HAP-1 (cell line): Measurements from ENCODE around the gene ACOT7.

Experiments
- DNase-seq, 2 experiments: peaks; one replicate each; pipeline ENCODE4 v3.0.0-alpha.2; 2016 to 2020; ENCODE audit warnings: low spot score in 2 of 2
- H3K27me3 ChIP-seq: fragments of 250-450 bp; sonication (Bioruptor Pico); 2 replicates; pipeline ENCODE4 v1.5.1; 2020; ENCODE audit warnings: low read depth, mild to moderate bottlenecking, moderate library complexity
- H3K36me3 ChIP-seq: fragments of 250-450 bp; sonication (Bioruptor Pico); replicated peaks from 2 replicates; pipeline ENCODE4 v1.5.1; 2020; ENCODE audit warnings: mild to moderate bottlenecking
- H3K4me1 ChIP-seq: fragments of 250-450 bp; sonication (Bioruptor Pico); 2 replicates; pipeline ENCODE4 v1.5.1; 2020; ENCODE audit warnings: mild to moderate bottlenecking
- H3K4me3 ChIP-seq: fragments of 250-450 bp; sonication (Bioruptor Pico); 2 replicates; pipeline ENCODE4 v1.5.1; 2020; ENCODE audit warnings: mild to moderate bottlenecking, moderate library complexity
- H3K9me3 ChIP-seq: fragments of 250-450 bp; sonication (Bioruptor Pico); 2 replicates; pipeline ENCODE4 v1.5.1; 2020; ENCODE audit warnings: mild to moderate bottlenecking, moderate library complexity
- in situ Hi-C: fragments of 300-500 bp; cut with MboI; formaldehyde crosslinking; loops from 3 replicates; pipeline ENCODE4 v1.14.3; 2020; ENCODE audit warnings: low sequenced_read_pairs, inconsistent platforms, mixed read lengths

The ACOT7 gene

GRCh38 chr1:6263716-6264115 lies 129.9 kb downstream of the ACOT7 start:
- Histone ChIP-seq H3K4me1 (peaks cover 4% of the 10 kb centered on the region), H3K27me3 (no peaks in the 10 kb centered on the region), H3K4me3 (no peak overlapping the region), H3K36me3 (no peaks in the 10 kb centered on the region; the same call in 1 of the 2 replicates), H3K9me3 (no peaks in the 10 kb centered on the region)
- DNase-seq = no peak
- in situ Hi-C loops = no loop called here

DNA sequence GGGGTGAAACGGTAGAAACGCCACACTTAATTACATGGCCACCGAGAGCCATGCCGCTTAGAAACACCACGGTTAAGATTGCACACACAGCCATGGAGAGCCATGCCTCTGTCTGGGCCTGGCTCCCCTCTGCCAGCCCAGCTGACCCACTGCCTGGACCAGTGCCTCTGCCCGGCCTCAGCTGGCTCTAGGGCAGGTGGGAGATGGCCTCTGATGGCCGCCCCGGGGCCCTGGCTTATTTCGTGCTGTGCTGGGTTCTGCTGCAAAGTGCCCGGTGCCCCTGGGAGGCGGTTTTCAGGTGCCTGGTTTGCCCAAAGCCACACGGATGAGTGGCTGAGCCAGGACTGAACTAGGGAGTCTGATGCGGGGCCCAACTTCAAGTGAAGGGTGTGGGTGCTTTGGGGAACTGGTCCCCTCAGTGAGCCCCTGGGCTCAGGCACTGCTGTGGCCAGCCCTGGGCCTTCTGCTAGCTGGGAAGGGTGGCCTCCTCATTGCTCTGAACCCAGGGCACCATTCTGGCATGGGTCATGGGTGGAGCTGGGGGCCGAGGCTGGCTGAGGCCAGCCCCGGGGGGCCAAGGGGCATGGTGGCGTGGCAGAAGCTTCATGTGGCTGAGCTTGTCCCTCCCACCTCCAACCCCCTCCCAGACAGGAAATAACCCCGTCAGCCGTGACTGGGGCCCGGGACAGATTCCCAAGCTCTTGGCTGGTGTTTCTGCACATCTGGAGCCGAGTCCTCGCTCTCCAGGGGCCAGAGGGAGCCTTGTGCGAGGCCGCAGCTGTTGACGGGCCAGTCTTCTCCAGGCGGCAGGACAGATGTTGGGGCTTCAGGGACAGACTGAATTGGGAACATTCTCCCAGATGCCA lies 130.8 kb downstream of the ACOT7 start:
- H3K4me1 ChIP-seq = peaks cover 4% of the 10 kb centered on the region
- no peaks in the 10 kb centered on the region; the same call in 1 of the 2 replicates for H3K36me3 ChIP-seq
- H3K27me3 ChIP-seq = no peaks in the 10 kb centered on the region
- DNase-seq = no peak
- in situ Hi-C loops = no loop called here
- H3K4me3 ChIP-seq = no peak overlapping the region
- H3K9me3 ChIP-seq = no peaks in the 10 kb centered on the region

DNA sequence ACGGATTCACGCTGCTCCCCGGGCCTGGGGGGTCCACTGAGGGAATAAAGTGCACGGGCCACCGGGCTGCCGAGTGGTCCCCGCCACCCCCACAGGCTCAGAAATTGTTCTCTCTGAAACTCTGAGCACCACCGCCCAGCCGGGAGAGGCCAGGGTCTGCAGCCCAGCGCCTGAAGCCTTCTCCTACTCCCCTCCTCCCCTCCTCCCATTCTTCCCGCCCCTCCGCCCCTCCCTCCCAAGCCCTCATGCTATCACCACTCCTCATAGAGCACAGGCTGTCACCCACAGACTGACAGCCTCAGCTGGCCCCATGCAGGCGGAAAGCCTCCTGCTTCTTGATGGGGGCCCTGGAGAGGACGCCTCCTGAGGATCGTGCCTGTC lies 132.0 kb downstream of the ACOT7 start:
- Histone ChIP-seq H3K9me3 (no peaks in the 10 kb centered on the region), H3K4me1 (peaks cover 4% of the 10 kb centered on the region), H3K36me3 (no peaks in the 10 kb centered on the region; the same call in 1 of the 2 replicates), H3K4me3 (peak overlapping the region; percentile 24; the same call in 1 of the 2 replicates), H3K27me3 (no peaks in the 10 kb centered on the region)
- peak in 1 of 2 experiments; percentile 46 for DNase-seq
- in situ Hi-C loops = no loop called here

- peak in 1 of 2 experiments; percentile 57 for DNase-seq
- no peaks in the 10 kb centered on the region; the same call in 1 of the 2 replicates for H3K36me3 ChIP-seq
- no peaks in the 10 kb centered on the region for H3K27me3 ChIP-seq
- H3K9me3 ChIP-seq = no peaks in the 10 kb centered on the region
- H3K4me1 ChIP-seq = peaks cover 4% of the 10 kb centered on the region
- in situ Hi-C loops = no loop called here
- H3K4me3 ChIP-seq = peak within 1 kb of the TSS; percentile 53
Observed at GRCh38 chr1:6260961-6261614, 132.5 kb downstream of the ACOT7 start, which contains the start of gene GPR153. GPR153 (minus strand) TSS chr1:6261098; CDS start chr1:6254905, 6,193 bp downstream.

DNA sequence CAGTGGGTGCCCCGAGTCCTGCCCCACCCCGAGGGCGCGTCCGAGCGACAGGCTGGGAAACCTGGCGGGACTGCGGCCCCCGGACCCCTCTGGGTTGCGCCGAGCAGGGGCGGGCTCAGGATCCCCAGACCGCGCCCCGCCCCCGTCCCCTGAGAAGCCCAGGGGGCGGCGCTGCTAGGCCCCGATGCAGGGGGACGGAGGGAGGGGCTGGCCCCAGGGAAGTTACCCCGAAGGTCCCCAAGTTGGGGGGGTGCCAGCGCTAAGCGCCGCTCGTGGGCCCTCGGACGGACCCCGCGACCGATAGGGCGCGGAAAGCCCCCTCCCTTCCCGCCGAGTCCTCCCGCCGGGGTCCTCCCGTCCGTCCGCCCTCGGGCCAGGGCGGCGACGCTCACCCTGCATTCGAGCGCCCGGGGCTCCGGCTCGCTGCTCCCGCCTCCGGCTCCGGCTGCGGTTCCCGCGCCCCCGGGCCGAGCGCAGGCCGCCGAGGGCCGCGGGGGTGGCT lies 133.1 kb downstream of the ACOT7 start:
- Histone ChIP-seq H3K4me1 (peaks cover 4% of the 10 kb centered on the region), H3K4me3 (peak overlapping the region; percentile 53), H3K9me3 (no peaks in the 10 kb centered on the region), H3K27me3 (no peaks in the 10 kb centered on the region), H3K36me3 (no peaks in the 10 kb centered on the region; the same call in 1 of the 2 replicates)
- in situ Hi-C loops = no loop called here
- peak in 1 of 2 experiments; percentile 61 for DNase-seq

GRCh38 chr1:6259491-6260362 lies 133.8 kb downstream of the ACOT7 start:
- Histone ChIP-seq H3K4me3 (peak overlapping the region; percentile 53), H3K9me3 (no peaks in the 10 kb centered on the region), H3K27me3 (no peaks in the 10 kb centered on the region), H3K36me3 (no peaks in the 10 kb centered on the region; the same call in 1 of the 2 replicates), H3K4me1 (peaks cover 4% of the 10 kb centered on the region)
- peak; percentile 78 to 90 for DNase-seq
- in situ Hi-C loops = loop anchor here (10.0 kb wide), 2 partner anchors 145 to 215 kb away; no protein-coding TSS in a partner anchor

- DNase-seq = peak in 1 of 2 experiments; percentile 44
- Histone ChIP-seq H3K4me3 (no peak overlapping the region), H3K4me1 (peaks cover 4% of the 10 kb centered on the region), H3K36me3 (no peaks in the 10 kb centered on the region; the same call in 1 of the 2 replicates), H3K27me3 (no peaks in the 10 kb centered on the region), H3K9me3 (no peaks in the 10 kb centered on the region)
- in situ Hi-C loops = loop anchor here (10.0 kb wide), 2 partner anchors 146 to 216 kb away; no protein-coding TSS in a partner anchor
Observed at GRCh38 chr1:6258675-6259074, 134.9 kb downstream of the ACOT7 start.

DNA sequence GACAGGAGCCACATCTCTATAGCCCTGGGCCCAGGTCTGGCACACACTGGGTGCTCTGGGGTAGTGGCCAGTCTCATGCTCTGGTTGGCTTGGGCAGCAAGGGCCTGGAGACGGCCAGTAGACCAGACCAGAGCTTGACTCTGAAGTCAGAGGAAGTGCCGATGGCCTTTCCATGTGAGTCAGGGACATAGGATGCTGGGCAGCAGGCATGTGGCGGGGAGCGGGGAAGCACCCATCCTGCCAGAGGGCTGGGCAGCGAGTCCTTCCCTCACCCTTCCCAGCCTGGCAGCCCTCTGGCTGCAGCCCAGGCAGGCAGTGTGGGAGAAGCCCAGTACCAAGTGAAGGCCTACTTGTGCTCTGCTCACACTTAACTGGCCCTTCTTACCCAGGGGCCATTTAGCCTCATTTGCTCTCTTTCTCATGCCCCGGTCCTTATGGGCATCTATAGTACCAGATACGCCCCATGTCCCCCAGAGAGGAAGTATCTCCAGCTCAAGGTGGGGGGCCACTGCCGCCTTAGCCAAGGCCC lies 136.0 kb downstream of the ACOT7 start:
- H3K36me3 ChIP-seq = no peaks in the 10 kb centered on the region
- peaks cover 4% of the 10 kb centered on the region for H3K4me1 ChIP-seq
- in situ Hi-C loops = loop anchor here (10.0 kb wide), 2 partner anchors 147 to 217 kb away; no protein-coding TSS in a partner anchor
- no peak for DNase-seq
- no peaks in the 10 kb centered on the region for H3K9me3 ChIP-seq
- H3K4me3 ChIP-seq = no peak overlapping the region
- H3K27me3 ChIP-seq = no peaks in the 10 kb centered on the region

DNA sequence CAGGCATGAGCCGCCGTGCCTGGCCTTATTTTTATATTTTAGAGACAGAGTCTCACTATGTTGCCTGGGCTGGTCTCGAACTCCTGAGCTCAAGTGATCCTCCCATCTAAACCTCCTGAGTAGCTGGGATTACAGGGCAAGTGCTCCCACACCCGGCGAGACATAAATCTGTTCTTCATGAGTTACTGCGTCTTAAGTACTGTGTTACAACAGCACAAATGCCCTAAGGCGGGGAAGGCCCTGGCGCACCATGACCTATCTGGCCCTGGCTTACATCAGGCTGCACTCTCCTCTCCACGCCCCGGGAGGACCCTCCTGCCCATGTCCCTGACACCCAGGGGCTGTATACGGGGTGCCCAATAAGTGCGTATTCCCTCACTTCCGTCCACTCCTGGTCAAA lies 136.9 kb downstream of the ACOT7 start:
- H3K27me3 ChIP-seq = no peaks in the 10 kb centered on the region
- no peaks in the 10 kb centered on the region for H3K9me3 ChIP-seq
- in situ Hi-C loops = loop anchor here (10.0 kb wide), 2 partner anchors 148 to 218 kb away; no protein-coding TSS in a partner anchor
- no peak for DNase-seq
- no peaks in the 10 kb centered on the region for H3K36me3 ChIP-seq
- H3K4me1 ChIP-seq = peaks cover 4% of the 10 kb centered on the region
- no peak overlapping the region for H3K4me3 ChIP-seq

- Histone ChIP-seq H3K4me1 (peaks cover 2% of the 10 kb centered on the region), H3K36me3 (no peaks in the 10 kb centered on the region), H3K27me3 (peaks cover 7% of the 10 kb centered on the region), H3K4me3 (no peak overlapping the region), H3K9me3 (no peaks in the 10 kb centered on the region)
- in situ Hi-C loops = loop anchor here (10.0 kb wide), 2 partner anchors 150 to 220 kb away; no protein-coding TSS in a partner anchor
- no peak for DNase-seq
Observed at GRCh38 chr1:6254691-6255090, 138.9 kb downstream of the ACOT7 start.

DNA sequence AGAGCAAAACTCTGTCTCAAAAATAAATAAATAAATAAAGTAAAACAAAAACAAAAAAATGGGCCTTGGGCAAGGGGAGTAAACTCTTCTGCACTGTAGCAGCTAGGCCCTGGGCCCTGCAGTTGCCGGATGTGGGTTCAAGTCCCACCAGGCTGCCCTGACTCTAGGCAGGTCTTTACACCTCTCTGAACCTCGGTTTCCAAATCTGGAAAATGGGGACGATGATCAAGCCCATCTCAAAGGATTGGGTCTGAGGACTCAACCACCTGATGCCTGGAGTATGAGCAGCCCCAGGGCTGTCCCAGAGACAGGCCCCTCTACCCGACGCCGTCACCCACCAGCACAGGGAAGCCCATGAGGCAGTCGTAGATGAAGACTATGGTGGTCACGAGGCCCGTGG lies 140.2 kb downstream of the ACOT7 start:
- Histone ChIP-seq H3K9me3 (no peaks in the 10 kb centered on the region), H3K36me3 (no peaks in the 10 kb centered on the region), H3K4me3 (no peak overlapping the region), H3K4me1 (no peaks in the 10 kb centered on the region), H3K27me3 (peaks cover 7% of the 10 kb centered on the region)
- in situ Hi-C loops = loop anchor here (10.0 kb wide), 2 partner anchors 151 to 221 kb away; no protein-coding TSS in a partner anchor
- no peak for DNase-seq

DNA sequence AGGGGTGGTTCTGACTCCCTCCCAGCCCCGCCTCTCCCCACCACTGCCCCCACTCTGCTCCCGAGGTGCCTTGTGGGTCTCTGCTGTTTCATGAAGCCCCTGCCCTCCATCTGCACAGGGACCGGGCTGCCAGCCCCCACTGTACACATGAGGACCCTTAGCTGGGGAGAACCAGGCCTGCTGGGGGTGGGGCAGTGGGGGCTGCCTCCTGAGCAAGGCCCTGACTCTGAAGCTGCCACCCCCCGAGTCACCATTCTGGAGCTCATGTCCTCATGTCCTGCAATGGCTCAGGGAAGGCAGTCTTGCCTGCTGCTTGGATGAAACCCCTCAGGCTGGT lies 141.2 kb downstream of the ACOT7 start:
- in situ Hi-C loops = loop anchor here (10.0 kb wide), 2 partner anchors 152 to 222 kb away; no protein-coding TSS in a partner anchor
- no peaks in the 10 kb centered on the region for H3K4me1 ChIP-seq
- H3K27me3 ChIP-seq = peaks cover 7% of the 10 kb centered on the region

More for the DNA sequence above, 141.2 kb downstream of the ACOT7 start:
- DNase-seq = no peak
- Histone ChIP-seq H3K9me3 (no peaks in the 10 kb centered on the region), H3K4me3 (no peak overlapping the region), H3K36me3 (no peaks in the 10 kb centered on the region)
